ENCODE measurements around the gene FASN.
"Not testable (repeated sequence)": the region's sequence is repeated elsewhere in the genome, so short reads cannot be mapped to it uniquely, and the experiment has no call there.

The FASN gene

GRCh38 chr17:82134101-82134500 is 36.1 kb upstream of the FASN start:
- TF ChIP-seq, protein P1, sequence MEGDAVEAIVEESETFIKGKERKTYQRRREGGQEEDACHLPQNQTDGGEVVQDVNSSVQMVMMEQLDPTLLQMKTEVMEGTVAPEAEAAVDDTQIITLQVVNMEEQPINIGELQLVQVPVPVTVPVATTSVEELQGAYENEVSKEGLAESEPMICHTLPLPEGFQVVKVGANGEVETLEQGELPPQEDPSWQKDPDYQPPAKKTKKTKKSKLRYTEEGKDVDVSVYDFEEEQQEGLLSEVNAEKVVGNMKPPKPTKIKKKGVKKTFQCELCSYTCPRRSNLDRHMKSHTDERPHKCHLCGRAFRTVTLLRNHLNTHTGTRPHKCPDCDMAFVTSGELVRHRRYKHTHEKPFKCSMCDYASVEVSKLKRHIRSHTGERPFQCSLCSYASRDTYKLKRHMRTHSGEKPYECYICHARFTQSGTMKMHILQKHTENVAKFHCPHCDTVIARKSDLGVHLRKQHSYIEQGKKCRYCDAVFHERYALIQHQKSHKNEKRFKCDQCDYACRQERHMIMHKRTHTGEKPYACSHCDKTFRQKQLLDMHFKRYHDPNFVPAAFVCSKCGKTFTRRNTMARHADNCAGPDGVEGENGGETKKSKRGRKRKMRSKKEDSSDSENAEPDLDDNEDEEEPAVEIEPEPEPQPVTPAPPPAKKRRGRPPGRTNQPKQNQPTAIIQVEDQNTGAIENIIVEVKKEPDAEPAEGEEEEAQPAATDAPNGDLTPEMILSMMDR (conservative IDR thresholded peaks at IDR 0.05; ENCODE audit: control insufficient read depth, insufficient read depth, low read depth, low read length): no peak
- peak; percentile 53 for DNase-seq (ENCODE audit: low read depth)

DNA sequence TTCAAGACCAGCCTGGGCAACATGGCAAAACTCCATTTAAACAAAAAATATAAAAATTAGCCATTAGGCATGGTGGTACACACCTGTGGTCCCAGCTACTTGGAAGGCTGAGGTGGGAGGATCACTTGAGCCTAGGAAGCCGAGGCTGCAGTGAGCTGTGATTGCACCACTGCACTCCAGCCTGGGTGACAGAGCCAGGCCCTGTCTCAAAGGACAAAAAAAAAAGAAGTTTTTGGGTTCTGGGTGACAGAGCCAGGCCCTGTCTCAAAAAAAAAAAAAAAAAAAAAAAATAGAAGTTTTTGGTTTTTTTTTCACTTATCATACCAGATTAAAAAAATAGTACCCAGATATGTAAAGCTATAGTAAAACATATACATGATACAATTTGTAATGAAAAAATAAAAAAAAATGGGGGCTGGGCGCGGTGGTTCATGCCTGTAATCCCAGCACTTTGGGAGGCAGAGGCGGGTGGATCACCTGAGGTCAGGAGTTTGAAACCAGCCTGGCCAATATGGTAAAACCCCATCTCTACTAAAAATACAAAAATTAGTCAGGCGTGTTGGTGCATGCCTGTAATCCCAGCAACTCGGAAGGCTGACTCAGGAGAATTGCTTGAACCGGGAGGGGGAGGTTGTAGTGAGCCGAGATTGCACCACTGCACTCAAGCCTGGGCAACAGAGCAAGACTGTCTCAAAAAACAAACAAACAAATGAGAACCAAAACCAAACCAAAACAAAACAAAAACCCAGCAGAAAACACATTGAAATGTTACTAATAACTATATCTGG is 35.3 kb upstream of the FASN start:
- DNase-seq (ENCODE audit: low read depth): peak; percentile 78
- not testable (repeated sequence) for H3K4me3 ChIP-seq (ENCODE audit: control insufficient read depth, low read depth, low read length)

More at GRCh38 chr17:82134101-82134500, 36.1 kb upstream of the FASN start:
- H3K4me3 ChIP-seq (ENCODE audit: control insufficient read depth, low read depth, low read length): no peak overlapping the region

DNA sequence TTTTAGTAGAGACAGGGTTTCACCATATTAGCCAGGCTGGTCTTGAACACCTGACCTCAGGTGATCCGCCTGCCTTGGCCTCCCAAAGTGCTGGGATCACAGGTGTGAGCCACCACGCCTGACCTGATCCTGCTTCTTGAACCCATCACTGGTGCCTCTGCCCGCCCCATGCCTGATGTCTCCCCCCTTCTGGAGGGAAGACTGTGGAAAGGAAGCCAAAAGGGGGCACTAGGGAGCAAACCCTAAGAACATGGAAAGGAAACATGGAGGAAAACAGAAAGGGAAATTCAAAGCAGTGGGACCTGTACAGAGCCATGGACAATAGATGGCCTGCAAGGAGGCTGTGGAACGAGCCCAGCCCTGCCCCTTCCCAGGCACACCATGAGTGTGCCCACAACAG is 31.1 kb upstream of the FASN start:
- H3K4me3 ChIP-seq (ENCODE audit: control insufficient read depth, low read depth, low read length): no peak overlapping the region

GRCh38 chr17:82128287-82128686 is 30.3 kb upstream of the FASN start:
- DNase-seq (ENCODE audit: low read depth): no peak
- TF ChIP-seq, protein P1 (conservative IDR thresholded peaks at IDR 0.05; ENCODE audit: control insufficient read depth, insufficient read depth, low read depth, low read length): no peak
- H3K4me3 ChIP-seq (ENCODE audit: control insufficient read depth, low read depth, low read length): no peak overlapping the region

More for the DNA sequence above, 31.1 kb upstream of the FASN start:
- TF ChIP-seq, protein P1 (conservative IDR thresholded peaks at IDR 0.05; ENCODE audit: control insufficient read depth, insufficient read depth, low read depth, low read length): peak; percentile 27
- DNase-seq (ENCODE audit: low read depth): no peak

- TF ChIP-seq, protein P1 (conservative IDR thresholded peaks at IDR 0.05; ENCODE audit: control insufficient read depth, insufficient read depth, low read depth, low read length): no peak
- no peak for DNase-seq (ENCODE audit: low read depth)
- no peak overlapping the region for H3K4me3 ChIP-seq (ENCODE audit: control insufficient read depth, low read depth, low read length)
Observed at GRCh38 chr17:82127704-82128103, 29.7 kb upstream of the FASN start.

- H3K4me3 ChIP-seq (ENCODE audit: control insufficient read depth, low read depth, low read length): no peak overlapping the region
- no peak for DNase-seq (ENCODE audit: low read depth)
Observed at GRCh38 chr17:82127315-82127595, 29.2 kb upstream of the FASN start.

GRCh38 chr17:82126556-82127314 is 28.7 kb upstream of the FASN start:
- TF ChIP-seq, protein P1 (conservative IDR thresholded peaks at IDR 0.05; ENCODE audit: control insufficient read depth, insufficient read depth, low read depth, low read length): no peak
- no peak overlapping the region for H3K4me3 ChIP-seq (ENCODE audit: control insufficient read depth, low read depth, low read length)
- DNase-seq (ENCODE audit: low read depth): no peak

More at GRCh38 chr17:82127315-82127595, 29.2 kb upstream of the FASN start:
- TF ChIP-seq, protein P1 (conservative IDR thresholded peaks at IDR 0.05; ENCODE audit: control insufficient read depth, insufficient read depth, low read depth, low read length): no peak

Data from fibroblast of mammary gland (primary cell).